RWPE1 (cell line): Measurements from ENCODE around the gene KIAA1549.

Source experiments
- CTCF ChIA-PET: fragments of 350-600 bp; sonication (Branson Sonifier 250); formaldehyde crosslinking; extraction: SDS; loops from one replicate; lab custom pipeline; 2021; lab: Yijun Ruan, JAX
- POLR2A ChIA-PET: fragments of 400-600 bp; formaldehyde crosslinking; extraction: SDS; loops from one replicate; lab custom pipeline; 2020; ENCODE audit warnings: antibody characterized with exemption; ENCODE audit not compliant: low non-redundant PET; lab: Yijun Ruan, JAX
- DNase-seq: peaks from one replicate; pipeline ENCODE4 v3.0.0; 2012; ENCODE audit warnings: low spot score
- H3K27ac ChIP-seq: fragments of 450-650 bp; 2 replicates; pipeline ENCODE4 v1.5.1; 2017
- TF ChIP-seq, protein P1 (sequence below): fragments of 450-650 bp; conservative IDR thresholded peaks from 2 replicates; pipeline ENCODE4 v1.5.1; 2017; ENCODE audit warnings: low read depth, mild to moderate bottlenecking

KIAA1549 gene

GRCh38 chr7:138957217-138957616 is 24.0 kb downstream of the KIAA1549 start:
- TF ChIP-seq, protein P1, sequence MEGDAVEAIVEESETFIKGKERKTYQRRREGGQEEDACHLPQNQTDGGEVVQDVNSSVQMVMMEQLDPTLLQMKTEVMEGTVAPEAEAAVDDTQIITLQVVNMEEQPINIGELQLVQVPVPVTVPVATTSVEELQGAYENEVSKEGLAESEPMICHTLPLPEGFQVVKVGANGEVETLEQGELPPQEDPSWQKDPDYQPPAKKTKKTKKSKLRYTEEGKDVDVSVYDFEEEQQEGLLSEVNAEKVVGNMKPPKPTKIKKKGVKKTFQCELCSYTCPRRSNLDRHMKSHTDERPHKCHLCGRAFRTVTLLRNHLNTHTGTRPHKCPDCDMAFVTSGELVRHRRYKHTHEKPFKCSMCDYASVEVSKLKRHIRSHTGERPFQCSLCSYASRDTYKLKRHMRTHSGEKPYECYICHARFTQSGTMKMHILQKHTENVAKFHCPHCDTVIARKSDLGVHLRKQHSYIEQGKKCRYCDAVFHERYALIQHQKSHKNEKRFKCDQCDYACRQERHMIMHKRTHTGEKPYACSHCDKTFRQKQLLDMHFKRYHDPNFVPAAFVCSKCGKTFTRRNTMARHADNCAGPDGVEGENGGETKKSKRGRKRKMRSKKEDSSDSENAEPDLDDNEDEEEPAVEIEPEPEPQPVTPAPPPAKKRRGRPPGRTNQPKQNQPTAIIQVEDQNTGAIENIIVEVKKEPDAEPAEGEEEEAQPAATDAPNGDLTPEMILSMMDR, result no peak
- DNase-seq, result no peak
- no peak overlapping the region for H3K27ac ChIP-seq
- ChIA-PET POLR2A (no interaction called here), CTCF (no interaction called here)

DNA sequence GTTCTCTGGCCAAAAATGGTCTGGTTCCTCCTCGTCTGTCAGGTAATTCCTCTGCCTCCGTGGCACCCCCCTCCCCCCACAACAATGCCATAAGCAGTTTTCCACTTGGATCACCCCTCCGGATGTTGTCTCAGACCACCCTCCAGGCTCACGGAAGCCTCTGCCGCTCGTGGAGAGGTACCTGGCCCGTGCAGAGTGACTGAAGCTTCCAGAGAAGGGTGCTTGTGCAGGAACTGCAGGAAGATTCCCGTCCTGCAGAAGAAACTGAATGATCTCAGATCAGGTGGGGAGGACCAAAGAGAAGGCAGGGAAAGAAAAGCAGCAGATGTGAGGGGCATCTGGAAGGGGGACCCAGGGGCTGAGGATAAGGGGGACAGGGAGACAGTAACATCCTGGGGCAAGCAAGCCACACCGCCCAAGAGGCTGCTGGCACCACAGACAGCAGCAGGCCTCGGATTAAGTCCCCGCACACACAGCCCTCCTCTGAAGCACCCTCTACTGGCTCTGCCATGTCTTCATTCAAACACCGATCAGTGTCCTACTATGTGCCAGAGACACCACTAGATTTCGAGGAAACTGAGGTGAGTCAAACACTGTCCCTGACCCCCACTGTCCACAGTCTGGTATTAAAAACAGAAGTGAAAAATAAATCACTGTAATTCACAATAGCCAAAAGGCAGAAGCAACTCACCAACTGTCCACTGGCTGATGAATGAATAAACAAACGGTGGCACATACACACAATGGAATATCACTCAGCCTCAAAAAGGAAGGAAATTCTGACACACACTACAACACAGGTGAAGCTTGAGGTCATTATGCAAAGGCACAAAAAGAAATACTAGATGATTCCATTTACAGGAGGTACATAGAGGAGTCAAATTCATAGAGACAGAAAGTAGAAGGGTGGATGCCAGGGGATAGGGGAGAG is 26.4 kb downstream of the KIAA1549 start:
- ChIA-PET CTCF (no interaction called here), POLR2A (no interaction called here)
- no peak for DNase-seq
- H3K27ac ChIP-seq, result no peak overlapping the region
- TF ChIP-seq, protein P1, result no peak

GRCh38 chr7:138952791-138953190 is 28.4 kb downstream of the KIAA1549 start:
- no peak overlapping the region for H3K27ac ChIP-seq
- TF ChIP-seq, protein P1, result no peak
- ChIA-PET POLR2A (no interaction called here), CTCF (interaction anchor here (0.6 kb wide), 1 partner anchor 682 kb away, joined by 7 read pairs; no protein-coding TSS in a partner anchor)
- no peak for DNase-seq

- POLR2A ChIA-PET, result no interaction called here
- CTCF ChIA-PET, result no interaction called here
- TF ChIP-seq, protein P1, result no peak
- no peak overlapping the region for H3K27ac ChIP-seq
- no peak for DNase-seq
Observed at GRCh38 chr7:138951953-138952352, 29.2 kb downstream of the KIAA1549 start.

GRCh38 chr7:138949421-138950088 is 31.6 kb downstream of the KIAA1549 start:
- H3K27ac ChIP-seq, result no peak overlapping the region
- ChIA-PET CTCF (no interaction called here), POLR2A (no interaction called here)
- no peak for DNase-seq
- TF ChIP-seq, protein P1, result no peak

DNA sequence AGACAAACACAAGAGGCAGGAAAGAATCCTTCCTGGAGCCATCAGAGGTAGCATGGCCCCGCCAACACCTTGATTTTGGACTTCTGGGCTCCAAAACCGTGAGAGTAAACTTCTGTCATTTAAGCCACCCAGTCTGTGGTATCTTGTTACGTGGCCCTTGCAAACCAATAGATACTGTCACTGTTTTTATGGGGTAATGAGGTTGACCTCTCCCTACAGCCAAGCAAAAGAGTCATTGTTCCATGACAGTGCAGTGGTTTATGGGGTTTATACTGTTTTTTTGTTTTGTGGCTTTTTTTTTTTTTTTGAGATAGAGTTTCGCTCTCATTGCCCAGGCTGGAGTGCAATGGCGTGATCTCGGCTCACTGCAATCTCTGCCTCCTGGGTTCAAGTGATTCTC is 32.8 kb downstream of the KIAA1549 start:
- TF ChIP-seq, protein P1, result no peak
- CTCF ChIA-PET, result no interaction called here
- POLR2A ChIA-PET, result no interaction called here

More for the DNA sequence above, 32.8 kb downstream of the KIAA1549 start:
- H3K27ac ChIP-seq, result no peak overlapping the region
- no peak for DNase-seq
